Testis (tissue), 3 donors: ENCODE results near the gene XPNPEP1. TPM values are rescaled to one million over a fixed set of nuclear protein-coding genes. Genes with fewer than 3 reads are reported as not detected.

Experiments used
- DNase-seq: peaks from one replicate; pipeline ENCODE4 v3.0.0-alpha.2; 2019
- H3K27ac ChIP-seq, 2 donors: fragments of 200-600 bp; sonication (generic); one replicate each; pipeline ENCODE4 v1.5.1; 2019
- H3K27me3 ChIP-seq: fragments of 200-600 bp; sonication (generic); one replicate; pipeline ENCODE4 v1.5.1; 2019
- H3K36me3 ChIP-seq: fragments of 200-600 bp; sonication (generic); one replicate; pipeline ENCODE4 v1.5.1; 2017; ENCODE audit warnings: low read depth; ENCODE audit errors: missing control alignments
- H3K4me1 ChIP-seq: fragments of 200-600 bp; sonication (generic); one replicate; pipeline ENCODE4 v1.5.1; 2019
- H3K4me3 ChIP-seq, 2 donors: fragments of 200-600 bp; sonication (generic); one replicate each; pipeline ENCODE4 v1.5.1; 2017 to 2019
- H3K9me3 ChIP-seq: fragments of 200-600 bp; sonication (generic); one replicate; pipeline ENCODE4 v1.5.1; 2017
- CTCF ChIP-seq, 3 experiments: fragments of 450-650 bp in 2 of 3; fragments of 200-600 bp in 1 of 3; sonication (generic) in 1 of 3; IDR thresholded peaks; one replicate each; pipeline ENCODE4 v1.5.1; 2016 to 2019; ENCODE audit warnings: antibody characterized with exemption in 3 of 3, mild to moderate bottlenecking in 2 of 3, moderate library complexity in 1 of 3
- POLR2A ChIP-seq: fragments of 450-650 bp; IDR thresholded peaks from one replicate; pipeline ENCODE4 v1.6.1; 2017; ENCODE audit warnings: antibody characterized with exemption, mild to moderate bottlenecking, moderate library complexity
- WGBS, 2 donors: methylation state at CpG; one replicate each; pipeline ENCODE4 v1.1.5; 2018; 5-methylcytosine and 5-hydroxymethylcytosine counted together
- intact Hi-C: fragments of 100-400 bp; cut with DNase I; formaldehyde crosslinking; loops from one replicate; pipeline ENCODE4 v1.15.1; 2023; ENCODE audit warnings: low total_unique reads
- polyA plus RNA-seq: library from polyadenylated mRNA; stranded (reverse); fragments of 350-450 nt; fragmentation: Illumina TruSeq; extraction: RNeasy Lipid Tissue Mini Kit (QIAGEN cat#74804); gene quantifications from one replicate; pipeline ENCODE4 v1.2.3, GENCODE V29; 2014; ENCODE audit warnings: low read depth, low replicate concordance; ENCODE audit not compliant: insufficient read depth
- total RNA-seq, 2 donors: library from RNA; depleted of rRNA; stranded (reverse); fragments of >200 nt; gene quantifications; one replicate each; pipeline ENCODE4 v1.2.3, GENCODE V29; 2016

XPNPEP1 gene
- total and polyA plus RNA-seq, 3 donors from 2014 or later: 55.5 to 118 (median 90.2) TPM

GRCh38 chr10:109891105-109891504, 32.2 kb downstream of the XPNPEP1 start:
- Histone ChIP-seq H3K4me1 (peaks cover 38% of the 10 kb centered on the region), H3K9me3 (no peaks in the 10 kb centered on the region), H3K4me3 (no peak overlapping the region), H3K36me3 (no peaks in the 10 kb centered on the region), H3K27me3 (no peaks in the 10 kb centered on the region), H3K27ac (peak overlapping the region in 1 of 2 donors; percentile 30)
- TF ChIP-seq CTCF (IDR thresholded peaks at IDR 0.05) (no peak), POLR2A (no peak)
- intact Hi-C loops: no loop called here
- 86 to 94% methylated on average over 2 of the region's 2 CpGs for WGBS, 2 donors
- DNase-seq: no peak

GRCh38 chr10:109889867-109890266, 33.4 kb downstream of the XPNPEP1 start:
- H3K27me3 ChIP-seq: no peaks in the 10 kb centered on the region
- intact Hi-C loops: loop anchor here (10.0 kb wide), 2 partner anchors 235 to 335 kb away; no protein-coding TSS in a partner anchor
- no peak overlapping the region for H3K27ac ChIP-seq
- no peaks in the 10 kb centered on the region for H3K36me3 ChIP-seq
- 73% methylated on average over 4 of the region's 4 CpGs for WGBS, 2 donors
- no peak overlapping the region for H3K4me3 ChIP-seq
- H3K4me1 ChIP-seq: peaks cover 26% of the 10 kb centered on the region
- DNase-seq: no peak
- H3K9me3 ChIP-seq: no peaks in the 10 kb centered on the region
- no peak for TF ChIP-seq POLR2A
- no peak for TF ChIP-seq CTCF (IDR thresholded peaks at IDR 0.05)

- no peak overlapping the region for H3K4me3 ChIP-seq
- no peaks in the 10 kb centered on the region for H3K9me3 ChIP-seq
- intact Hi-C loops: loop anchor here (10.0 kb wide), 2 partner anchors 237 to 337 kb away; no protein-coding TSS in a partner anchor
- peaks cover 18% of the 10 kb centered on the region for H3K4me1 ChIP-seq
- H3K36me3 ChIP-seq: no peaks in the 10 kb centered on the region
- 90 to 94% methylated on average over 9 of the region's 9 CpGs for WGBS, 2 donors
- TF ChIP-seq CTCF (IDR thresholded peaks at IDR 0.05): no peak
- TF ChIP-seq POLR2A: no peak
- no peak for DNase-seq
- no peaks in the 10 kb centered on the region for H3K27me3 ChIP-seq
- no peak overlapping the region for H3K27ac ChIP-seq
Measured at GRCh38 chr10:109887776-109888175, 35.5 kb downstream of the XPNPEP1 start.

- Histone ChIP-seq H3K36me3 (no peaks in the 10 kb centered on the region), H3K4me3 (no peak overlapping the region), H3K27ac (no peak overlapping the region), H3K4me1 (peaks cover 14% of the 10 kb centered on the region), H3K9me3 (no peaks in the 10 kb centered on the region), H3K27me3 (no peaks in the 10 kb centered on the region)
- DNase-seq: no peak
- intact Hi-C loops: loop anchor here (10.0 kb wide), 2 partner anchors 238 to 338 kb away; no protein-coding TSS in a partner anchor
- TF ChIP-seq POLR2A: no peak
- no peak for TF ChIP-seq CTCF (IDR thresholded peaks at IDR 0.05)
- WGBS, 2 donors: 55 to 74% methylated on average over 5 of the region's 5 CpGs
Measured at GRCh38 chr10:109887243-109887642, 36.1 kb downstream of the XPNPEP1 start.

- no peak for DNase-seq
- no peak overlapping the region for H3K27ac ChIP-seq
- no peaks in the 10 kb centered on the region for H3K36me3 ChIP-seq
- H3K4me3 ChIP-seq: no peak overlapping the region
- WGBS, 2 donors: 57 to 77% methylated on average over 2 of the region's 2 CpGs
- peaks cover 10% of the 10 kb centered on the region for H3K4me1 ChIP-seq
- H3K9me3 ChIP-seq: no peaks in the 10 kb centered on the region
- TF ChIP-seq POLR2A (no peak), CTCF (IDR thresholded peaks at IDR 0.05) (no peak)
- intact Hi-C loops: loop anchor here (10.0 kb wide), 2 partner anchors 238 to 338 kb away; no protein-coding TSS in a partner anchor
- no peaks in the 10 kb centered on the region for H3K27me3 ChIP-seq
Measured at GRCh38 chr10:109886781-109887140, 36.5 kb downstream of the XPNPEP1 start.
